ENCODE results near the gene PHOSPHO1.

- TF ChIP-seq CTCF (conservative IDR thresholded peaks at IDR 0.05 in 1 of 2, IDR thresholded peaks at IDR 0.05 in 1 of 2; ENCODE audit: low read depth in 1 of 2, low read length in 2 of 2): no peak
- no peak for TF ChIP-seq EZH2 (IDR thresholded peaks at IDR 0.05; ENCODE audit: low read length, missing control alignments)
Measured at GRCh38 chr17:49224997-49225337, 5.6 kb downstream of the PHOSPHO1 start.

Measured in fibroblast of lung (primary cell).